HepG2 (cell line): Measurements from ENCODE around the gene HTD2. TPM values are rescaled to one million over a fixed set of nuclear protein-coding genes. Genes with fewer than 3 reads are reported as not detected.

Experiments
- CREM ChIP-seq, 2 experiments: sonication (generic) in 1 of 2; formaldehyde crosslinking in 1 of 2; IDR thresholded peaks; 2 replicates each; pipeline versions ENCODE4 v1.4.0 to v1.6.1; 2016 to 2020; ENCODE audit warnings: antibody characterized with exemption in 1 of 2, mild to moderate bottlenecking in 1 of 2, missing genetic modification reagents in 1 of 2
- CSRNP2 ChIP-seq: sonication (generic); formaldehyde crosslinking; conservative IDR thresholded peaks from 2 replicates; pipeline ENCODE4 v1.8.0; 2022; ENCODE audit warnings: low read depth, missing genetic modification reagents
- DNMT3B ChIP-seq: conservative IDR thresholded peaks from 2 replicates; pipeline ENCODE4 v1.6.1; 2016; ENCODE audit warnings: missing biosample characterization, control low read depth
- FOSL2 ChIP-seq: sonication (generic); formaldehyde crosslinking; IDR thresholded peaks from 2 replicates; pipeline ENCODE4 v1.4.0; 2020; ENCODE audit warnings: missing genetic modification reagents
- MED1 ChIP-seq: sonication (generic); formaldehyde crosslinking; IDR thresholded peaks from 2 replicates; pipeline ENCODE4 v1.4.0; 2020; ENCODE audit warnings: missing genetic modification reagents
- PPARG ChIP-seq: conservative IDR thresholded peaks from 2 replicates; pipeline ENCODE4 v1.6.1; 2016; ENCODE audit warnings: missing biosample characterization, missing genetic modification reagents
- RELA ChIP-seq: sonication (generic); formaldehyde crosslinking; IDR thresholded peaks from 2 replicates; pipeline ENCODE4 v1.4.0; 2020; ENCODE audit warnings: missing genetic modification reagents
- STAT5B ChIP-seq: sonication (generic); formaldehyde crosslinking; IDR thresholded peaks from 2 replicates; pipeline ENCODE4 v1.4.0; 2020; ENCODE audit warnings: missing genetic modification reagents
- TFDP1 ChIP-seq: IDR thresholded peaks from 2 replicates; pipeline ENCODE4 v1.6.1; 2016; ENCODE audit warnings: missing compliant biosample characterization, missing genetic modification reagents, borderline replicate concordance
- ZBTB40 ChIP-seq, 2 experiments: fragments of 450-650 bp in 1 of 2; sonication (generic) in 1 of 2; formaldehyde crosslinking in 1 of 2; IDR thresholded peaks; 2 replicates each; pipeline versions ENCODE4 v1.6.1 to v1.8.0; 2016 to 2022; ENCODE audit warnings: antibody characterized with exemption in 1 of 2, mild to moderate bottlenecking in 1 of 2, missing genetic modification reagents in 1 of 2
- ZNF282 ChIP-seq: fragments of 450-650 bp; IDR thresholded peaks from 2 replicates; pipeline ENCODE4 v1.6.1; 2018; ENCODE audit not compliant: partially characterized antibody
- ZNF362 ChIP-seq: sonication (generic); formaldehyde crosslinking; IDR thresholded peaks from 2 replicates; pipeline ENCODE4 v1.4.0; 2020; ENCODE audit warnings: missing genetic modification reagents, mild to moderate bottlenecking, borderline replicate concordance
- ZNF784 ChIP-seq: sonication (generic); formaldehyde crosslinking; IDR thresholded peaks from 2 replicates; pipeline ENCODE4 v1.5.1; 2020; ENCODE audit warnings: missing genetic modification reagents, mild to moderate bottlenecking, borderline replicate concordance
- polyA plus RNA-seq, 8 experiments: library from polyadenylated mRNA; depleted of rRNA in 3 of 8; stranded (reverse) in 7 of 8; unstranded in 1 of 8; fragments of >200 nt; fragmentation: Illumina TruSeq in 4 of 8; extraction: Trizol in 4 of 8; gene quantifications; 2 replicates each; pipeline versions ENCODE4 v1.2.1 to v1.2.3, GENCODE V29; 2011 to 2016; ENCODE audit warnings: low read depth in 4 of 8, missing spikeins in 1 of 8, mixed read lengths in 1 of 8; ENCODE audit not compliant: insufficient read depth in 1 of 8
- total RNA-seq, 5 experiments: library from RNA; depleted of rRNA; stranded (reverse); fragments of >200 nt; fragmentation: Illumina TruSeq; extraction: Trizol; gene quantifications; 2 replicates each; pipeline ENCODE4 v1.2.3, GENCODE V29; 2016; ENCODE audit warnings: low read depth in 1 of 5

HTD2 gene
- total and polyA plus RNA-seq, 2 of the 13 experiments (the other 11 are each of a cell fraction or from before 2014, with no cell fraction given) = 8.6 to 13.7 TPM

GRCh38 chr3:58305882-58306711 lies at the start of gene HTD2, which contains the start of gene RPP14 (continued):
- 0 out of 2 replicates have a peak, but pooled peaks have one; percentile 56 for TF ChIP-seq STAT5B (CRISPR knock-in tag)
- peak; percentile 99 for TF ChIP-seq CREM (IDR thresholded peaks at IDR 0.05)
- TF ChIP-seq CREM (CRISPR knock-in tag; IDR thresholded peaks at IDR 0.05) = peak; percentile 74; the same call in 1 of the 2 replicates
- TF ChIP-seq ZNF282 = no peak
- TF ChIP-seq TFDP1 (CRISPR knock-in tag) = peak; percentile 95
- peak; percentile 79 for TF ChIP-seq FOSL2 (CRISPR knock-in tag)
- peak; percentile 66 for TF ChIP-seq MED1
- no peak; the same call in 1 of the 2 replicates for TF ChIP-seq ZNF362 (CRISPR knock-in tag)
- TF ChIP-seq ZBTB40 (IDR thresholded peaks at IDR 0.05) = no peak
- TF ChIP-seq ZBTB40 (CRISPR knock-in tag; IDR thresholded peaks at IDR 0.05) = peak; percentile 73
- peak; percentile 57; the same call in 1 of the 2 replicates for TF ChIP-seq DNMT3B (CRISPR knock-in tag)
- no peak for TF ChIP-seq CSRNP2 (CRISPR knock-in tag)
- peak; percentile 11; the same call in 1 of the 2 replicates for TF ChIP-seq PPARG (CRISPR knock-in tag)
- peak; percentile 24; the same call in 1 of the 2 replicates for TF ChIP-seq RELA (CRISPR knock-in tag)
- TF ChIP-seq ZNF784 (CRISPR knock-in tag) = peak; percentile 77; the same call in 1 of the 2 replicates
